Kidney (tissue), 14 donors: ENCODE data around the gene CTDP1. TPM values are rescaled to one million over a fixed set of nuclear protein-coding genes. Genes with fewer than 3 reads are reported as not detected.

Source experiments
- DNase-seq, 5 donors: peaks; one replicate each; pipeline ENCODE4 v3.0.0-alpha.2; 2013 to 2020
- FAIRE-seq: peaks from 2 replicates; lab custom pipeline; 2012; peaks lifted over from hg19 to GRCh38; lab: Jason Lieb, UNC
- H3K27ac ChIP-seq, 2 donors: one replicate each; pipeline ENCODE4 v1.7.0; 2013; ENCODE audit warnings: low read depth in 2 of 2, low read length in 2 of 2, inconsistent platforms in 1 of 2
- H3K27me3 ChIP-seq: one replicate; pipeline ENCODE4 v1.7.1; 2013; ENCODE audit warnings: low read length, inconsistent platforms; ENCODE audit not compliant: control insufficient read depth, insufficient read depth
- H3K36me3 ChIP-seq, 3 donors: one replicate each; pipeline versions ENCODE4 v1.7.0 to v1.7.1; 2013; ENCODE audit warnings: low read length in 3 of 3, control low read depth in 1 of 3, inconsistent platforms in 1 of 3; ENCODE audit not compliant: insufficient read depth in 3 of 3, control insufficient read depth in 2 of 3
- H3K4me1 ChIP-seq, 3 donors: one replicate each; pipeline versions ENCODE4 v1.7.0 to v1.7.1; 2013; ENCODE audit warnings: low read length in 3 of 3, inconsistent platforms in 1 of 3, low read depth in 1 of 3; ENCODE audit not compliant: control insufficient read depth in 2 of 3, insufficient read depth in 2 of 3
- H3K4me3 ChIP-seq, 3 donors: one replicate each; pipeline versions ENCODE4 v1.7.0 to v1.8.1; 2013; ENCODE audit warnings: low read length in 3 of 3, control low read depth in 1 of 3, inconsistent platforms in 1 of 3
- H3K9ac ChIP-seq, 3 donors: one replicate each; pipeline versions ENCODE4 v1.7.0 to v1.7.1; 2013; ENCODE audit warnings: low read length in 3 of 3, control low read depth in 1 of 3, inconsistent platforms in 1 of 3
- H3K9me3 ChIP-seq, 3 donors: one replicate each; pipeline versions ENCODE4 v1.7.0 to v1.7.1; 2013; ENCODE audit warnings: low read length in 3 of 3, control low read depth in 1 of 3, inconsistent platforms in 1 of 3; ENCODE audit not compliant: control insufficient read depth in 2 of 3, insufficient read depth in 1 of 3
- CTCF ChIP-seq: IDR thresholded peaks from 3 replicates; pipeline ENCODE4 v1.5.1; 2012; ENCODE audit warnings: mild to moderate bottlenecking, moderate library complexity, borderline replicate concordance; ENCODE audit not compliant: insufficient read depth; ENCODE audit errors: extremely low read depth
- intact Hi-C: fragments of 100-400 bp; cut with DNase I; formaldehyde crosslinking; loops from one replicate; pipeline ENCODE4 v1.11.1; 2022
- polyA plus RNA-seq: library from polyadenylated mRNA; stranded (reverse); fragments of 350-450 nt; fragmentation: Illumina TruSeq; extraction: RNeasy Lipid Tissue Mini Kit (QIAGEN cat#74804); gene quantifications from one replicate; pipeline ENCODE4 v1.2.3, GENCODE V29; 2014; ENCODE audit warnings: low read depth, low replicate concordance; ENCODE audit not compliant: insufficient read depth
- total RNA-seq: library from RNA; stranded (reverse); fragmentation: NEBNext Ultra II Directional; extraction: Animal tissue kit (Norgen Biotek cat#: 25700); gene quantifications from one replicate; pipeline ENCODE4 v1.2.1, GENCODE V29; 2021
- donor health status: control.
- donor health status: control.
- donor health status: control.
- donor health status: control.
- donor health status: control.
- donor health status: DM: yes; HTN: yes; CAD: no.
- donor health status: Normal renal cell carcinoma (clear cell type).

CTDP1 gene
- total and polyA plus RNA-seq, 2 donors from 2014 or later, result 11.1 to 21.8 TPM

- TF ChIP-seq CTCF, result no peak
- intact Hi-C loops, result no loop called here
- DNase-seq, result no peak
Observed at GRCh38 chr18:79746730-79747129, 67.1 kb downstream of the CTDP1 start.

GRCh38 chr18:79747156-79747845 lies 67.7 kb downstream of the CTDP1 start:
- H3K4me1 ChIP-seq, result peaks cover 0 to 6% (median 5%) of the 10 kb centered on the region in 3 donors
- no peak overlapping the region for H3K9ac ChIP-seq
- H3K9me3 ChIP-seq, result no peaks in the 10 kb centered on the region
- TF ChIP-seq CTCF, result no peak
- DNase-seq (no peak), FAIRE-seq (no peak)
- intact Hi-C loops, result no loop called here
- H3K27ac ChIP-seq, result no peak overlapping the region
- H3K36me3 ChIP-seq, result peaks cover 0 to 3% (median 2%) of the 10 kb centered on the region in 3 donors
- H3K27me3 ChIP-seq, result no peaks in the 10 kb centered on the region
- H3K4me3 ChIP-seq, result no peak overlapping the region

More at GRCh38 chr18:79746730-79747129, 67.1 kb downstream of the CTDP1 start:
- FAIRE-seq, result no peak
- Histone ChIP-seq H3K4me3 (no peak overlapping the region), H3K36me3 (peaks cover 0 to 3% (median 2%) of the 10 kb centered on the region in 3 donors), H3K27ac (no peak overlapping the region), H3K4me1 (peaks cover 0 to 5% (median 5%) of the 10 kb centered on the region in 3 donors), H3K27me3 (no peaks in the 10 kb centered on the region), H3K9ac (no peak overlapping the region), H3K9me3 (no peaks in the 10 kb centered on the region)

- no peak for FAIRE-seq
- DNase-seq, result peak in 2 of 5 donors; percentile 16 to 19
- Histone ChIP-seq H3K27ac (no peak overlapping the region), H3K4me3 (no peak overlapping the region), H3K27me3 (no peaks in the 10 kb centered on the region), H3K4me1 (peaks cover 0 to 6% (median 5%) of the 10 kb centered on the region in 3 donors), H3K36me3 (peaks cover 0 to 2% (median 0%) of the 10 kb centered on the region in 3 donors), H3K9me3 (no peaks in the 10 kb centered on the region), H3K9ac (no peak overlapping the region)
- intact Hi-C loops, result no loop called here
- no peak for TF ChIP-seq CTCF
Observed at GRCh38 chr18:79748321-79749180, 68.9 kb downstream of the CTDP1 start.
